D721Med (cell line): ENCODE results near the gene PSMD12.
"Not testable (repeated sequence)": the region's sequence is repeated elsewhere in the genome, so short reads cannot be mapped to it uniquely, and the experiment has no call there.

ENCODE experiments used
- DNase-seq: peaks from one replicate; pipeline ENCODE4 v3.0.0; 2011; ENCODE audit warnings: low spot score; ENCODE audit not compliant: insufficient read length
- FAIRE-seq: peaks from 2 replicates; lab custom pipeline; 2011; peaks lifted over from hg19 to GRCh38; lab: Jason Lieb, UNC
- TF ChIP-seq, protein P1 (sequence below): IDR thresholded peaks from 2 replicates; pipeline ENCODE4 v1.5.1; 2012; ENCODE audit warnings: mild to moderate bottlenecking, control low read depth; ENCODE audit not compliant: insufficient read depth; ENCODE audit errors: missing control alignments

The PSMD12 gene

DNA sequence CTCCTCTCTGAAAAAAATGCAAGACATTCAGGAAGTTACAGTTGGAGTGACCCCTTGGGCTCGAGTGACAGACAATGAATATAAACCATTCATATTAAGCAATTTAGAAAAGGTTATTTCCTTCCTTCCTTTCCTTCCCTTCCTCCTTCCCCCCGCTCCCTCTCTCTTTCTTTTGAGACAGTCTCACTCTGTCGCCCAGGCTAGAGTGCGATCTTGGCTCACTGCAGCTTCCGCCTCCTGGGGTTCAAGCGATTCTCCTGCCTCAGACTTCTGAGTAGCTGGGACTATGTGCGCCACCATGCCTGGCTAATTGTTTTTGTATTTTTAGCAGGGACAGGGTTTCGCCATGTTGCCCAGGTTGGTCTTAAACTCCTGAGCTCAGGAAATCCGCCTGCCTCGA, 13.2 kb downstream of the PSMD12 start:
- DNase-seq (no peak), FAIRE-seq (no peak)
- TF ChIP-seq, protein P1, sequence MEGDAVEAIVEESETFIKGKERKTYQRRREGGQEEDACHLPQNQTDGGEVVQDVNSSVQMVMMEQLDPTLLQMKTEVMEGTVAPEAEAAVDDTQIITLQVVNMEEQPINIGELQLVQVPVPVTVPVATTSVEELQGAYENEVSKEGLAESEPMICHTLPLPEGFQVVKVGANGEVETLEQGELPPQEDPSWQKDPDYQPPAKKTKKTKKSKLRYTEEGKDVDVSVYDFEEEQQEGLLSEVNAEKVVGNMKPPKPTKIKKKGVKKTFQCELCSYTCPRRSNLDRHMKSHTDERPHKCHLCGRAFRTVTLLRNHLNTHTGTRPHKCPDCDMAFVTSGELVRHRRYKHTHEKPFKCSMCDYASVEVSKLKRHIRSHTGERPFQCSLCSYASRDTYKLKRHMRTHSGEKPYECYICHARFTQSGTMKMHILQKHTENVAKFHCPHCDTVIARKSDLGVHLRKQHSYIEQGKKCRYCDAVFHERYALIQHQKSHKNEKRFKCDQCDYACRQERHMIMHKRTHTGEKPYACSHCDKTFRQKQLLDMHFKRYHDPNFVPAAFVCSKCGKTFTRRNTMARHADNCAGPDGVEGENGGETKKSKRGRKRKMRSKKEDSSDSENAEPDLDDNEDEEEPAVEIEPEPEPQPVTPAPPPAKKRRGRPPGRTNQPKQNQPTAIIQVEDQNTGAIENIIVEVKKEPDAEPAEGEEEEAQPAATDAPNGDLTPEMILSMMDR = no peak

DNA sequence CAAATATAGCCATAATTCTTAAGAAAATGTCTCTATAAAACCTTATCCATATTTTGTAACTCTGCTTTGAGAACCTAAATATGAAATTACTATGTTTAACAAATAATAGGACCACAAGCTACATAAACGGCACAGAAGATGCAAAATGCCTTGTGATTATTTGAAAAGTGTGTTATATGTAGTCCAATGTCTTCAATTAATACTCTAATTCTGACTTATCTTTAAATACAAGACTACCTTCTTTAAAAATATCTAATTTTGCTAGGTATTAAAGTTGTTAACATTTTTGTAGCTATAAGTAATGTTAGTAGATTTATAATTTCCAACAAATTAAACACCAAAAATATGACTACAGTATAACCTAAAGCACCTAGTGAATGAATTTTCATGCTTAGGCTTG, 17.0 kb downstream of the PSMD12 start:
- no peak for FAIRE-seq
- TF ChIP-seq, protein P1 = no peak
- DNase-seq = no peak

DNA sequence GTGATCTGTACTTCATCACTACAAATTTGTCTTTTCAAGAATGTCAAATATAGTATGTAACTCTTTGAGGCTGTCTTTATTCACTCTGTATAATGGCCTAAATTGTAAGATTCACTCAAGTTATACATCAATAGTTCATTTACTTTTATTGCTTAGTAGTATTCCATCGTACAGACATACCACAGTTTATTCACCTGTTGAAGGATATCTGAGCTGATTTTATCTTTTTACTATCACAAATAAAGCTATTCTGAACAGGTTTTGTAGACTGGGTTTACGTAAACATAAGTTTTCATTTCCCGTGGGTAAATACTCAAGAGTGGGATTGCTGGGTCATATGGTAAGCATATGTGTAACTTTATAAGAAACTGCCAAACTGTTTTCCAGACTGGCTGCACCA, 18.6 kb downstream of the PSMD12 start:
- no peak for FAIRE-seq
- DNase-seq = no peak
- TF ChIP-seq, protein P1 = no peak

DNA sequence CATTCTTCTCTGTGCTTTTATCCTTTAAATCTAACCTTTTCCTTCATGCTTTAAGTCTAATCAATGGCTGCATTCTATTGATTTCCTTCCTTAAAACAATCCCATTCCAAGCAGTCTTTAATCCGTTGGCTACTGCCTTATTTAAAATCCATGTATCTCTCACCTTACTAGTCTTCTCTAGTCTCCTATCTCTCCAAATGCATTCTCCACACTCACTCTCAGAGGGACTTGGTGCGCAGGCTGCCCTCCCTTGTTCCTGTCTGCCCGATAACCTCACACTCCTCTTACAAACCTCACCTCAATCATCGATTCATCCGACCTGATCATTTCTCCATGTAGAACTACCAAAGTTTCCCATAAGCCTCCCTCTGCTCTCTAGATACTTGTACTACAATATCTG, 23.1 kb downstream of the PSMD12 start:
- FAIRE-seq = no peak
- no peak for DNase-seq
- TF ChIP-seq, protein P1 = no peak

DNA sequence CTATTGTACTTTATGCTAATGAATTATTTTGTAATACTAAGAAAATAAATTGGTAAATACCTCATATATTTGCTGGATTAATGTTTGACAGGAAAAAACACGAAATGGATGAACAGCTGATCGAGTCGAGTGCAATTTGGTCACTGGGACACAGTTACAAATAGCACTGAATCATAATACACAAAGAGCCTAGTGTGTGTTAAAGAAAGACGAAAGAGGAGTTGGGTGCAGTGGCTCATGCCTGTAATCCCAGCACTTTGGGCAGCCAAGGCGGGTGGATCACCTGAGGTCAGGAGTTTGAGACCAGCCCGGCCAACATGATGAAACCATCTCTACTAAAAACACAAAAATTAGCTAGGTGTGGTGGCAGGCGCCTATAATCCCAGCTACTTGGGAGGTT, 28.0 kb downstream of the PSMD12 start:
- DNase-seq, FAIRE-seq: not testable (repeated sequence)

DNA sequence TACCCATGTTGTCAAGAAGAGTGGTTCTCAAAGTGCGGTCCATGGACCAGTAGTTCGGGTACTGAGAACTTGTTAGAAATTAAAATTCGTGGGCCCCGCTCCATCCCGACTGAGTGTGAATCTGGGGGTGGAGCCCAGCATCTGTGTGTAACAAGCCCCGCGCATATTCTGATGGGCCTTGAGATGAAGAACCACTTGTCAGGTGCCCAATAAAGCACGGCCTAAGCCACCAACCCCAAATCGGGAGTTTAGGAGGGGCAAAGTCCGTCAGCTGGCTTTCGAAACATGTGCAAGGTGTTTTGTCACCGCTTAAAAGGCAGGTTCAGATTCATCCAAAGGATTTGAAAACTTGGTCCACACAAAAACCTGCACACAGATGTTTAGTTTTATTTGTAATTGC, 29.5 kb downstream of the PSMD12 start:
- FAIRE-seq (no peak), DNase-seq (no peak)

DNA sequence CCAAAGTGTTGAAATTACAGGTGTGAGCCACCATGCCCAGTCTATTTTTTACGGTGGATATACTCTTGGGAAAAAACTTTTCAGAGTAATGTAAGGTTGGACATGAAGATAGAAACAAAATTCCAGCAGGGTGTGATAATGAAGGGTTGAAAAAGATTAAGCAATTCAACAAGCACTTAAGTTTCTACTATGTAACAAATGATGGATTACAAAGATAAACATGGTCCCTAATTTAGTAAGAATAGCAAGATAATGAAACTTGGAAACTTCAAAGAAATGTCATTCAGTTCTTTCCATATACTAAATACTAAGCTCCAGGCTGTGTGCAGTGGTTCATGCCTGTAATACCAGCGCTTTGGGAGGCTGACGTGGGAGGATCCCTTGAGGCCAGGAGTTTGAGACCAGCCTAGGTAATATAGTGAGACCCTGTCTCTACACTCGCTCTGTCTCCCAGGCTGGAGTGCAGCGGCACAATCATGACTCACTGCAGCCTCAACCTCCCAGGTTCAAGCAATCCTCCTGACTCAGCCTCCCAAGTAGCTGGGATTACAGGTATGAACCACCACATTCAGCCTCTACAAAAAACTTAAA, 31.0 kb downstream of the PSMD12 start:
- DNase-seq = no peak
- FAIRE-seq = no peak
- TF ChIP-seq, protein P1 = no peak

More for the DNA sequence above, 29.5 kb downstream of the PSMD12 start:
- TF ChIP-seq, protein P1 = no peak

DNA sequence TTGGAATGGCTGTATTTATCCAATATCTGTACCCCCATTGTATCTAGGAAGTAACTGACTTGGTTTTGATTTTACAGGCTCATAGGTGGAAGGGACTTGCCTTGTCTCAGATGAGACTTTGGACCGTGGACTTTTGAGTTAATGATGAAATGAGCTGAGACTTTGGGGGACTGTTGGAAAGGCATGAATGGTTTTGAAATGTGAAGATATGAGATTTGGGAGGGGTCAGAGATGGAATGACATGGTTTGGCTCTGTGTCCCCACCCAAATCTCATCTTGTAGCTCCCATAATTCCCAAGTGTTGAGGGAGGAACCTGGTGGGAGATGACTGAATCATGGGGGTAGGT, 34.2 kb downstream of the PSMD12 start:
- not testable (repeated sequence) for DNase-seq, FAIRE-seq

DNA sequence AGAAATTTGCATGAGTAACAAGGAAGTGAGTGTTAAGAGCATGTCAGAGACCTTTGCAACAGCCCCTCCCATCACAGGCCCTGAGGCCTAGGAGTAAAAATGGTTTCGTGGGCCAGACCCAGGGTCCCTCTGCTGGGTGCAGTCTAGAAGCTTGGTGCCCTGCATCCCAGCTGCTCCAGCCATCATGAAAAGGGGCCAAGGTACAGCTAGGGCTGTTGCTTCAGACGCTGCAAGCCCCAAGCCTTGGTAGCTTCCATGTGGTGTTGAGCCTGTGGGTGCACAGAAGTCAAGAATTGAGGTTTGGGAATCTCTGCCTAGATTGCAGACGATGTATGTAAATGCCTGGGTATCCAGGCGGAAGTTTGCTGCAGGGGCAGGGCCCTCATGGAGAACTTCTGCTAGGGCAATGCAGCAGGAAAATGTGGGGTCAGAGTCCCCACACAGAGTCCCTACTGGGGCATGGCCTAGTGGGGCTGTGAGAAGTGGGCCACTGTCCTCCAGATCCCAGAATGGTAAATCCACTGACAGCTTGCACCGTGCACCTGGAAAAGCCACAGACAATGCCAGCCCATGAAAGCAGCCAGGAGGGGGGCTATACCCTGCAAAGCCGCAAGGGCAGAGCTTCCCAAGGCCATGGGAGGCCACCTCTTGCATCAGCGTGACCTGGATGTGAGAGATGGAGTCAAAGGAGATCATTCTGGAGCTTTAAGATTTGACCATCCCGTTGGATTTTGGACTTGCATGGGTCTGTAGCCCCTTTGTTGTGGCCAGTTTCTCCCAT, 34.8 kb downstream of the PSMD12 start:
- not testable (repeated sequence) for DNase-seq

More for the DNA sequence above, 34.8 kb downstream of the PSMD12 start:
- FAIRE-seq = not testable (repeated sequence)
